ENCODE measurements around the gene GLP2R. TPM values are rescaled to one million over a fixed set of nuclear protein-coding genes. Genes with fewer than 3 reads are reported as not detected.

The GLP2R gene
- total and polyA plus RNA-seq, 2 of the 8 experiments (the other 6 are each of a cell fraction or from before 2014, with no cell fraction given) = not detected

GRCh38 chr17:9859781-9860180, 34.1 kb downstream of the GLP2R start:
- no peak overlapping the region for H2BK5ac ChIP-seq (ENCODE audit: low read depth, low read length)
- no peak overlapping the region for H4K8ac ChIP-seq (ENCODE audit: extremely low read depth, insufficient read depth, low read length)
- H4K20me1 ChIP-seq (replicated peaks in 1 of 2; ENCODE audit: control insufficient read depth in 1 of 2, insufficient read depth in 2 of 2, low read length in 2 of 2) = no peaks in the 10 kb centered on the region
- H3K9ac ChIP-seq (replicated peaks in 1 of 4; ENCODE audit: extremely low read depth in 1 of 4, low read depth in 3 of 4, low read length in 3 of 4) = no peak overlapping the region
- H4K91ac ChIP-seq (replicated peaks; ENCODE audit: insufficient read length, low read length) = no peak overlapping the region
- no peak overlapping the region for H3K4ac ChIP-seq (replicated peaks; ENCODE audit: insufficient read length, low read depth, low read length)
- no peak overlapping the region for H2AK5ac ChIP-seq (ENCODE audit: low read depth, low read length)
- no peak overlapping the region for H4K5ac ChIP-seq (ENCODE audit: insufficient read length, low read depth, low read length)
- H3K23ac ChIP-seq (ENCODE audit: insufficient read length) = no peak overlapping the region
- peaks cover 0 to 5% of the 10 kb centered on the region in 2 experiments; a peak in 1 of 4 replicates for H3K9me3 ChIP-seq (ENCODE audit: insufficient read depth in 2 of 2, low read depth in 1 of 2, low read length in 1 of 2)
- no peak overlapping the region for H3K56ac ChIP-seq (replicated peaks; ENCODE audit: insufficient read length, low read depth, low read length)
- H2AFZ ChIP-seq (ENCODE audit: low read length) = no peak overlapping the region
- H3K18ac ChIP-seq (ENCODE audit: extremely low read depth, low read length) = no peak overlapping the region
- H3K27me3 ChIP-seq (replicated peaks in 1 of 4; ENCODE audit: control insufficient read depth in 3 of 4, extremely low read depth in 1 of 4, insufficient read depth in 3 of 4, low read length in 3 of 4) = no peaks in the 10 kb centered on the region
- CTCF ChIA-PET (ENCODE audit: partially characterized antibody) = interaction anchor here (0.9 to 1.4 kb wide), 3 partner anchors 29 to 122 kb away, joined by 3 to 6 read pairs (median 3); no protein-coding TSS in a partner anchor
- no peak overlapping the region for H3K4me2 ChIP-seq (ENCODE audit: insufficient read depth in 1 of 2, low read depth in 2 of 2, low read length in 2 of 2)
- no peak overlapping the region for H2BK20ac ChIP-seq (ENCODE audit: low read length)
- H3K4me3 ChIP-seq (ENCODE audit: extremely low read depth in 1 of 4, insufficient read depth in 2 of 4, low read depth in 3 of 4, low read length in 4 of 4) = no peak overlapping the region
- TF ChIP-seq TAF1 (IDR thresholded peaks at IDR 0.05; ENCODE audit: low read depth, low read length) (no peak), GTF2F1 (IDR thresholded peaks at IDR 0.05; ENCODE audit: borderline replicate concordance, low read depth, low read length) (no peak), EP300 (IDR thresholded peaks at IDR 0.05; ENCODE audit: borderline replicate concordance in 1 of 2, low read depth in 2 of 2, low read length in 2 of 2) (no peak), RAD21 (IDR thresholded peaks at IDR 0.05 in 1 of 2, conservative IDR thresholded peaks at IDR 0.05 in 1 of 2; ENCODE audit: low read depth in 2 of 2, low read length in 2 of 2) (no peak), SP1 (IDR thresholded peaks at IDR 0.05; ENCODE audit: low read depth, low read length) (no peak), SUZ12 (IDR thresholded peaks at IDR 0.05; ENCODE audit: low read length) (no peak), SAP30 (IDR thresholded peaks at IDR 0.05; ENCODE audit: insufficient read depth, insufficient replicate concordance, low read length) (no peak), SIRT6 (IDR thresholded peaks at IDR 0.05; ENCODE audit: low read length) (no peak), FOSL1 (IDR thresholded peaks at IDR 0.05; ENCODE audit: insufficient read depth, low read depth, low read length) (no peak), HDAC2 (IDR thresholded peaks at IDR 0.05; ENCODE audit: borderline replicate concordance in 1 of 2, low read depth in 2 of 2, low read length in 2 of 2) (no peak), POLR2A (IDR thresholded peaks at IDR 0.05; ENCODE audit: control extremely low read depth in 1 of 2, low read depth in 2 of 2, low read length in 2 of 2) (no peak), CHD2 (IDR thresholded peaks at IDR 0.05; ENCODE audit: low read length) (no peak), JUN (IDR thresholded peaks at IDR 0.05; ENCODE audit: low read depth, low read length) (no peak)
- H3K79me1 ChIP-seq (ENCODE audit: low read depth, low read length) = no peaks in the 10 kb centered on the region
- POLR2A ChIA-PET (ENCODE audit: partially characterized antibody) = no interaction called here
- DNase-seq (ENCODE audit: low read depth in 1 of 2, low spot score in 2 of 2) (peak in 1 of 2 experiments; percentile 10), FAIRE-seq (no peak)
- WGBS, 2 experiments (ENCODE audit: extremely low coverage in 1 of 2, insufficient coverage in 1 of 2, insufficient read length in 1 of 2, insufficient replicate concordance in 2 of 2, low coverage in 1 of 2, low lambda C conversion rate in 2 of 2, missing lambda C conversion rate in 1 of 2) = 91% methylated on average over 3 of the region's 5 CpGs; no CpG with 5 or more reads in 1 of the 2 experiments
- H2BK12ac ChIP-seq (ENCODE audit: low read depth, low read length) = no peak overlapping the region
- no peak overlapping the region for H2BK120ac ChIP-seq (replicated peaks; ENCODE audit: low read depth, low read length)
- no peak overlapping the region for H3K27ac ChIP-seq (ENCODE audit: low read depth, low read length)
- H3K14ac ChIP-seq (ENCODE audit: insufficient read length) = no peak overlapping the region
- H2BK15ac ChIP-seq (ENCODE audit: low read length) = no peak overlapping the region
- H3K4me1 ChIP-seq (replicated peaks in 1 of 4; ENCODE audit: control insufficient read depth in 3 of 4, insufficient read depth in 4 of 4, low read length in 3 of 4) = no peaks in the 10 kb centered on the region
- H3K79me2 ChIP-seq (ENCODE audit: control insufficient read depth in 1 of 2, insufficient read depth in 2 of 2, low read length in 2 of 2) = no peaks in the 10 kb centered on the region
- H3K23me2 ChIP-seq (ENCODE audit: low read depth, low read length) = no peaks in the 10 kb centered on the region
- H3K36me3 ChIP-seq (ENCODE audit: control insufficient read depth in 2 of 4, insufficient read depth in 4 of 4, low read length in 3 of 4) = no peaks in the 10 kb centered on the region

Data from H1 (cell line).